ENCODE results near the gene CDC34. TPM values are rescaled to one million over a fixed set of nuclear protein-coding genes. Genes with fewer than 3 reads are reported as not detected.

CDC34 gene
- total RNA-seq, 2 donors from 2014 or later: 128 to 138 TPM

DNA sequence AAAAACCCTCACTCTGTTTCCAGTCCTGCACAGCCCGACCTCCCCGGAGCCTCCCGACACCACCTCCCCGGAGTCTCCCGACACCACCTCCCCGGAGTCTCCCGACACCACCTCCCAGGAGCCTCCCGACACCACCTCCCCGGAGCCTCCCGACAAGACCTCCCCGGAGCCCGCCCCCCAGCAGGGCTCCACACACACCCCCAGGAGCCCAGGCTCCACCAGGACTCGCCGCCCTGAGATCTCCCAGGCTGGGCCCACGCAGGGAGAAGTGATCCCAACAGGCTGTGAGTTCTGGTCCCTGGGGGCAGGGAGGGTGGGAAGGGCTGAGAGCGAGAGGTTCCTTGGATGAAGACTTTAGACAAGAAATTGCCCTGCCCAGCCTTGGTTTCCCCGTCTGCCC, 29.9 kb upstream of the CDC34 start:
- Histone ChIP-seq H3K4me3 (ENCODE audit: low read length) (no peak overlapping the region), H3K27me3 (ENCODE audit: control insufficient read depth, insufficient read depth, low read length, poor library complexity, severe bottlenecking) (peaks cover 24% of the 10 kb centered on the region), H3K9me3 (ENCODE audit: control insufficient read depth, low read length) (no peaks in the 10 kb centered on the region), H3K4me1 (ENCODE audit: control insufficient read depth, insufficient read depth, low read length) (no peaks in the 10 kb centered on the region), H3K9ac (ENCODE audit: extremely low read depth, low read length, poor library complexity, severe bottlenecking) (no peak overlapping the region), H3K36me3 (ENCODE audit: control insufficient read depth, insufficient read depth, low read length) (no peaks in the 10 kb centered on the region), H3K27ac (ENCODE audit: low read depth, low read length) (no peak overlapping the region)
- Mint-ChIP-seq H3K9me3 (no peaks in the 10 kb centered on the region), H3K36me3 (ENCODE audit: low read depth) (no peaks in the 10 kb centered on the region), H3K4me3 (no peak overlapping the region), H3K27me3 (ENCODE audit: insufficient read depth) (peaks cover 38% of the 10 kb centered on the region), H3K4me1 (peaks cover 9% of the 10 kb centered on the region), H3K27ac (no peak overlapping the region)
- WGBS, 2 experiments (ENCODE audit: insufficient coverage in 1 of 2, insufficient read length in 1 of 2): 90 to 96% methylated on average over 2 to 17 of the region's 17 CpGs
- peak; percentile 41 for DNase-seq
- TF ChIP-seq, protein P1, sequence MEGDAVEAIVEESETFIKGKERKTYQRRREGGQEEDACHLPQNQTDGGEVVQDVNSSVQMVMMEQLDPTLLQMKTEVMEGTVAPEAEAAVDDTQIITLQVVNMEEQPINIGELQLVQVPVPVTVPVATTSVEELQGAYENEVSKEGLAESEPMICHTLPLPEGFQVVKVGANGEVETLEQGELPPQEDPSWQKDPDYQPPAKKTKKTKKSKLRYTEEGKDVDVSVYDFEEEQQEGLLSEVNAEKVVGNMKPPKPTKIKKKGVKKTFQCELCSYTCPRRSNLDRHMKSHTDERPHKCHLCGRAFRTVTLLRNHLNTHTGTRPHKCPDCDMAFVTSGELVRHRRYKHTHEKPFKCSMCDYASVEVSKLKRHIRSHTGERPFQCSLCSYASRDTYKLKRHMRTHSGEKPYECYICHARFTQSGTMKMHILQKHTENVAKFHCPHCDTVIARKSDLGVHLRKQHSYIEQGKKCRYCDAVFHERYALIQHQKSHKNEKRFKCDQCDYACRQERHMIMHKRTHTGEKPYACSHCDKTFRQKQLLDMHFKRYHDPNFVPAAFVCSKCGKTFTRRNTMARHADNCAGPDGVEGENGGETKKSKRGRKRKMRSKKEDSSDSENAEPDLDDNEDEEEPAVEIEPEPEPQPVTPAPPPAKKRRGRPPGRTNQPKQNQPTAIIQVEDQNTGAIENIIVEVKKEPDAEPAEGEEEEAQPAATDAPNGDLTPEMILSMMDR (conservative IDR thresholded peaks at IDR 0.05): no peak

DNA sequence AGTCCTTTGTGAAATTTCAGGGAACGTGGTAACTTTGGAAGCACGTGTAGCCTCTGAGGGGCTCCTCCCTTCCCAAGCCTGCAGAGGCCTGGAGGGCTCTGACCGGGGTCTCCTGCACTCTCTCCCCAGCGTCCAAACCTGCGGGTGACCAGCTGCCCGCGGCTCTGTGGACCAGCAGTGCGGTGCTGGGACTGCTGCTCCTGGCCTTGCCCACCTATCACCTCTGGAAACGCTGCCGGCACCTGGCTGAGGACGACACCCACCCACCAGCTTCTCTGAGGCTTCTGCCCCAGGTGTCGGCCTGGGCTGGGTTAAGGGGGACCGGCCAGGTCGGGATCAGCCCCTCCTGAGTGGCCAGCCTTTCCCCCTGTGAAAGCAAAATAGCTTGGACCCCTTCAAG, 26.9 kb upstream of the CDC34 start:
- TF ChIP-seq, protein P1 (conservative IDR thresholded peaks at IDR 0.05): no peak
- Histone ChIP-seq H3K36me3 (ENCODE audit: control insufficient read depth, insufficient read depth, low read length) (peaks cover 4% of the 10 kb centered on the region), H3K9ac (ENCODE audit: extremely low read depth, low read length, poor library complexity, severe bottlenecking) (no peak overlapping the region), H3K9me3 (ENCODE audit: control insufficient read depth, low read length) (no peaks in the 10 kb centered on the region), H3K27ac (ENCODE audit: low read depth, low read length) (no peak overlapping the region), H3K27me3 (ENCODE audit: control insufficient read depth, insufficient read depth, low read length, poor library complexity, severe bottlenecking) (peaks cover under 1% of the 10 kb centered on the region), H3K4me3 (ENCODE audit: low read length) (no peak overlapping the region), H3K4me1 (ENCODE audit: control insufficient read depth, insufficient read depth, low read length) (no peaks in the 10 kb centered on the region)
- H3K27me3 Mint-ChIP-seq (ENCODE audit: insufficient read depth): peaks cover 18% of the 10 kb centered on the region
- DNase-seq: peak; percentile 35
- WGBS, 2 experiments (ENCODE audit: insufficient coverage in 1 of 2, insufficient read length in 1 of 2): 87 to 94% methylated on average over 14 of the region's 14 CpGs
- no peak overlapping the region for H3K4me3 Mint-ChIP-seq
- H3K27ac Mint-ChIP-seq: no peak overlapping the region
- peaks cover 10% of the 10 kb centered on the region for H3K36me3 Mint-ChIP-seq (ENCODE audit: low read depth)
- H3K9me3 Mint-ChIP-seq: no peaks in the 10 kb centered on the region
- H3K4me1 Mint-ChIP-seq: peaks cover 13% of the 10 kb centered on the region

DNA sequence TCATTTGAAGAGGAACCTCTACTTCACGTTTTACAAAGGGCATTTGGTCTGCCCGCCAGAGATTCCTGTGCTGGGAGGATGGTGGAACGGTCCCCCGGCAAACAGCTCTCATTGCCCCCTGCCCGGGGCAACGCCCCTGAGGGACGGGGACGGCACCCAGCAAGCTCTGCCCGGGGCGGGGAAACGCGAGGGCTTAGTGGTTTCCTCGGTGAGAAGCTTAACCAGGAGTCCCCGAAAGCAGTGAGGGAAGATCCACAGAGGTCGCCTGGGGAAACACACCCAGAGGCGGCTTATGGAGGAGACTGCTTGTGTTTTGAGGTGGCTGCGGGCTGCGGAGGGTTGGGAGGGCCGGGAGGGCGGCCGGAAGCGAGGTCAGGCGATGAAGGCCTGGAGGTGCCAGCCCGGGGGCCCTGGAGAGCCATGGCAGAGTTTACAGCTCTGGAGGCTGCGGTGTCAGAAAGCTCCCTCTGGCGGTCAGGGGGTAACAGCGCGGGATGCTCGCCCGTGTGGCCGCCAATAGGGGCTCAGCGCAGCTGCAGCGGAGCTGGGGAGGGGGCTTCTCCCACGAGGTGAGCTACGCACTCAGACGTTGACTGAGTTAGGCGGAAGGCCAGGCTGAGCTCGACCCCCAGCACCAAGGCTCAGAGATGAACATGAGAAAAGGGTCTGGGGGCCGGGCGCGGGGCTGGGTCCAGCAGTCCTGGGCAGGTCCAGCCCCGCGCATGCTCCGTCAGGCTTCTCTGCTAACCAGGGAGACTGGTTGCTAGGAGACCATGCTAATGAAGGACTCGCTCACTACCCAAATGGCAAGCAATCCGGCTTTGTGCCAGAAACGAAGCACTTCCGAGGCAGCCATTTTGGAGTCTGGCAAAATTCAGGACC, 24.9 kb upstream of the CDC34 start:
- Mint-ChIP-seq H3K36me3 (ENCODE audit: low read depth) (peaks cover 14% of the 10 kb centered on the region), H3K4me1 (peaks cover 23% of the 10 kb centered on the region), H3K27ac (peak overlapping the region; percentile 100), H3K9me3 (no peaks in the 10 kb centered on the region), H3K27me3 (ENCODE audit: insufficient read depth) (peaks cover 7% of the 10 kb centered on the region), H3K4me3 (peak overlapping the region; percentile 78)
- Histone ChIP-seq H3K27me3 (ENCODE audit: control insufficient read depth, insufficient read depth, low read length, poor library complexity, severe bottlenecking) (no peaks in the 10 kb centered on the region), H3K4me1 (ENCODE audit: control insufficient read depth, insufficient read depth, low read length) (peaks cover 6% of the 10 kb centered on the region), H3K4me3 (ENCODE audit: low read length) (peak overlapping the region; percentile 89), H3K27ac (ENCODE audit: low read depth, low read length) (peak overlapping the region; percentile 98), H3K36me3 (ENCODE audit: control insufficient read depth, insufficient read depth, low read length) (peaks cover 5% of the 10 kb centered on the region), H3K9ac (ENCODE audit: extremely low read depth, low read length, poor library complexity, severe bottlenecking) (peak overlapping the region; percentile 92), H3K9me3 (ENCODE audit: control insufficient read depth, low read length) (no peaks in the 10 kb centered on the region)
- 12 to 13% methylated on average over 32 to 48 of the region's 48 CpGs for WGBS, 2 experiments (ENCODE audit: insufficient coverage in 1 of 2, insufficient read length in 1 of 2)
- TF ChIP-seq, protein P1 (conservative IDR thresholded peaks at IDR 0.05): peak; percentile 100
- peak; percentile 98 for DNase-seq
